Thyroid gland (tissue), 4 donors: ENCODE results near the gene EDAR.

Experiments
- POLR2A ChIP-seq, 2 donors: fragments of 450-650 bp; IDR thresholded peaks; one replicate each; pipeline ENCODE4 v1.6.1; 2017; ENCODE audit warnings: antibody characterized with exemption in 2 of 2, mild to moderate bottlenecking in 2 of 2, moderate library complexity in 1 of 2
- TF ChIP-seq, protein P1 (sequence below), 6 experiments: fragments of 200-600 bp in 3 of 6; fragments of 450-650 bp in 3 of 6; sonication (generic) in 3 of 6; IDR thresholded peaks; one replicate each; pipeline ENCODE4 v1.5.1; 2016 to 2019; ENCODE audit warnings: antibody characterized with exemption in 6 of 6, mild to moderate bottlenecking in 2 of 6, inconsistent platforms in 1 of 6, moderate library complexity in 1 of 6

DNA sequence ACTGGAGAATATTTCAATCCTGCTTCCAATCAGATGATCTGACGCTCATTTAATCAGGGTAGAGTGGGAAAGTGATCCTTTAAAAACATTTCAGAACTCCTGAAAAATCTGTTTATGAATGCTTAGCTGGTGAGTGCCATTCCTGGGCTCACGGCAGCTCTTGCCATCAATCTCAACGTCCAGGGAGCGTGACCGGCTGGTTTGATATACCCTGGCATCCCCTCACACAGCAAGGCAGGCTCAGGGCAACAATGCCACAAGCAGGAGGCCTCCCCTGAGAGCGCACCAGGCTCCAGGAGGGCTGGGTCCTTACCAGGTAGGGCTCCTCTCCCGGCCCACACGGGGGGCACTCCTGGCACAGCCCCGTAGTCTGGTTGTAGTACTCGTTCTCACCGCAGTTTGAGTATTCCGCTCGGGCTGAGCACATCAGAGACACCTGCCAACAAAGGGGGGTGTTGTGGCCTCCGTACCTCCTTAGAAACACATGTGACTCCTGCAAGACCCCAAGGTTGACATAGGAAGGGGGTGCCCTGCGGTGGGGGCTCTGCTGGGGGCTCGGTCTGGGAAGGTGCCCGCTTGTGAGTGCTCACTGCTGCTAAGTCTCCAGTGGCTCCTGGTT is 59.1 kb downstream of the EDAR start:
- no peak for TF ChIP-seq POLR2A (IDR thresholded peaks at IDR 0.05)
- TF ChIP-seq, protein P1, sequence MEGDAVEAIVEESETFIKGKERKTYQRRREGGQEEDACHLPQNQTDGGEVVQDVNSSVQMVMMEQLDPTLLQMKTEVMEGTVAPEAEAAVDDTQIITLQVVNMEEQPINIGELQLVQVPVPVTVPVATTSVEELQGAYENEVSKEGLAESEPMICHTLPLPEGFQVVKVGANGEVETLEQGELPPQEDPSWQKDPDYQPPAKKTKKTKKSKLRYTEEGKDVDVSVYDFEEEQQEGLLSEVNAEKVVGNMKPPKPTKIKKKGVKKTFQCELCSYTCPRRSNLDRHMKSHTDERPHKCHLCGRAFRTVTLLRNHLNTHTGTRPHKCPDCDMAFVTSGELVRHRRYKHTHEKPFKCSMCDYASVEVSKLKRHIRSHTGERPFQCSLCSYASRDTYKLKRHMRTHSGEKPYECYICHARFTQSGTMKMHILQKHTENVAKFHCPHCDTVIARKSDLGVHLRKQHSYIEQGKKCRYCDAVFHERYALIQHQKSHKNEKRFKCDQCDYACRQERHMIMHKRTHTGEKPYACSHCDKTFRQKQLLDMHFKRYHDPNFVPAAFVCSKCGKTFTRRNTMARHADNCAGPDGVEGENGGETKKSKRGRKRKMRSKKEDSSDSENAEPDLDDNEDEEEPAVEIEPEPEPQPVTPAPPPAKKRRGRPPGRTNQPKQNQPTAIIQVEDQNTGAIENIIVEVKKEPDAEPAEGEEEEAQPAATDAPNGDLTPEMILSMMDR (IDR thresholded peaks at IDR 0.05), result no peak
